ENCODE data around the gene INPP5K.

INPP5K gene

GRCh38 chr17:1484676-1485422 lies 31.6 kb downstream of the INPP5K start:
- FAIRE-seq = no peak

- FAIRE-seq = no peak
Observed at GRCh38 chr17:1484060-1484535, 32.3 kb downstream of the INPP5K start.

- no peak for FAIRE-seq
Observed at GRCh38 chr17:1482680-1483079, 33.7 kb downstream of the INPP5K start.

GRCh38 chr17:1481736-1482135 lies 34.7 kb downstream of the INPP5K start:
- FAIRE-seq = no peak

GRCh38 chr17:1480747-1481465 lies 35.5 kb downstream of the INPP5K start:
- FAIRE-seq = no peak

- FAIRE-seq = no peak
Observed at GRCh38 chr17:1478418-1478817, 38.0 kb downstream of the INPP5K start.

- FAIRE-seq = no peak
Observed at GRCh38 chr17:1475321-1475854, 41.0 kb downstream of the INPP5K start.

- FAIRE-seq = no peak
Observed at GRCh38 chr17:1474402-1475189, 41.8 kb downstream of the INPP5K start.

GRCh38 chr17:1473841-1474240 lies 42.6 kb downstream of the INPP5K start:
- FAIRE-seq = no peak

GRCh38 chr17:1473170-1473569 lies 43.2 kb downstream of the INPP5K start:
- FAIRE-seq = no peak

GRCh38 chr17:1471911-1472821 lies 44.2 kb downstream of the INPP5K start:
- FAIRE-seq = no peak

GRCh38 chr17:1471490-1471889 lies 44.9 kb downstream of the INPP5K start:
- FAIRE-seq = no peak

- FAIRE-seq = no peak
Observed at GRCh38 chr17:1470755-1471462, 45.5 kb downstream of the INPP5K start.

- FAIRE-seq = no peak
Observed at GRCh38 chr17:1470071-1470754, 46.2 kb downstream of the INPP5K start.

- FAIRE-seq = no peak
Observed at GRCh38 chr17:1469231-1469852, 47.1 kb downstream of the INPP5K start.

GRCh38 chr17:1467898-1468492 lies 48.4 kb downstream of the INPP5K start:
- no peak for FAIRE-seq

- FAIRE-seq = no peak
Observed at GRCh38 chr17:1467258-1467657, 49.2 kb downstream of the INPP5K start.

- no peak for FAIRE-seq
Observed at GRCh38 chr17:1464186-1464585, 52.2 kb downstream of the INPP5K start.

All from endometrium (tissue), 2 donors.